ENCODE results near the gene ARSI.

ARSI gene

GRCh38 chr5:150303660-150304386 lies 1.1 kb upstream of the ARSI start:
- no peak for DNase-seq (ENCODE audit: low read depth)
- H3K4me3 ChIP-seq (ENCODE audit: low read length): no peak overlapping the region
- TF ChIP-seq CTCF (conservative IDR thresholded peaks at IDR 0.05; ENCODE audit: low read length): no peak

DNA sequence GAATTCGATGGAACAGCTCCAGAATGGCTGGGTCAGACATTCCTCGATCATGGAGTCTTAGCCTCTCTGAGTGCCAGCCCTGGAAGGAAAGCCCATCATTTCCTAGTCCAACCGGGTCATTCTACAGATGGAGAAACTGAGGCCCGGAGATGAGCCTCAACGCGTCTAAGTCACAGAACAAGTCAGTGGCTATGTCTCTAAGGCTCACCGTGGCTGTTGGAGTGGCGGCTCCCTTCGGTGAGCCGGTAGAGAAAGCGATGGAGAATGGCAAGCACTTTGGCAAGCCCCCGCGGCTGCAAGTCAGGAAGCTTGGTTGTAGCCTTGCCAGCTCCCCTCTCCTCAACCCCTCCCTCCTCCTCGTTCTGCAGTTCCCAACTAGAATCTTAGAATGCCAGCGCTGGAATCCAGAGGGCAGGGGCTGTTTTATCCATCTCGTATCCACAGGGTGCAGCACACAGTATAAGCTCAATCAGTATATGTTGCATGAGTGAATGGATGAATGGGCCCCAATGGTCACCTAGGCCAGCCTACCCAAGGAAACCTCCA lies 438 bp upstream of the ARSI start:
- TF ChIP-seq CTCF (conservative IDR thresholded peaks at IDR 0.05; ENCODE audit: low read length): no peak
- H3K4me3 ChIP-seq (ENCODE audit: low read length): peak overlapping the region; percentile 53
- DNase-seq (ENCODE audit: low read depth): peak; percentile 81

GRCh38 chr5:150301901-150302300 lies 804 bp downstream of the ARSI start:
- DNase-seq (ENCODE audit: low read depth): no peak
- no peak for TF ChIP-seq CTCF (conservative IDR thresholded peaks at IDR 0.05; ENCODE audit: low read length)
- H3K4me3 ChIP-seq (ENCODE audit: low read length): peak overlapping the region; percentile 53

DNA sequence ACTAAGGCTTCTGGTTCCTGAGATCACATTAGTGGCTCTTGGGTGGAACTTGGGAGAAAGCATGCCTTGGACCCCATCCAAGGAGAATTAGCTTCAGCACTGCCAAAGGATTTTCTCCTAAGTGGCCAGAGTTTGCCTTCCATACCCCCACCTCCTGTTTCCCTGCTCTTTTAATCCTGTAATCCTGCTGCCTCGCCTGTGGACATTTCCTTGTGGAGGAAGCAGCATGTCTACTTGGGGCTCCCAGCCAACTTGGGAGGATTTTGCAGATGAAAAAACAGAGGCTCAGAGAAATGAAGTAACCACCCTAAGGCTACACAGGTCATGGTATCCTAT lies 1.6 kb downstream of the ARSI start:
- DNase-seq (ENCODE audit: low read depth): peak; percentile 59
- TF ChIP-seq CTCF (conservative IDR thresholded peaks at IDR 0.05; ENCODE audit: low read length): no peak
- H3K4me3 ChIP-seq (ENCODE audit: low read length): no peak overlapping the region

- TF ChIP-seq CTCF (conservative IDR thresholded peaks at IDR 0.05; ENCODE audit: low read length): no peak
- H3K4me3 ChIP-seq (ENCODE audit: low read length): no peak overlapping the region
- no peak for DNase-seq (ENCODE audit: low read depth)
These were observed 2.1 kb downstream of the ARSI start for GRCh38 chr5:150300496-150301169.

DNA sequence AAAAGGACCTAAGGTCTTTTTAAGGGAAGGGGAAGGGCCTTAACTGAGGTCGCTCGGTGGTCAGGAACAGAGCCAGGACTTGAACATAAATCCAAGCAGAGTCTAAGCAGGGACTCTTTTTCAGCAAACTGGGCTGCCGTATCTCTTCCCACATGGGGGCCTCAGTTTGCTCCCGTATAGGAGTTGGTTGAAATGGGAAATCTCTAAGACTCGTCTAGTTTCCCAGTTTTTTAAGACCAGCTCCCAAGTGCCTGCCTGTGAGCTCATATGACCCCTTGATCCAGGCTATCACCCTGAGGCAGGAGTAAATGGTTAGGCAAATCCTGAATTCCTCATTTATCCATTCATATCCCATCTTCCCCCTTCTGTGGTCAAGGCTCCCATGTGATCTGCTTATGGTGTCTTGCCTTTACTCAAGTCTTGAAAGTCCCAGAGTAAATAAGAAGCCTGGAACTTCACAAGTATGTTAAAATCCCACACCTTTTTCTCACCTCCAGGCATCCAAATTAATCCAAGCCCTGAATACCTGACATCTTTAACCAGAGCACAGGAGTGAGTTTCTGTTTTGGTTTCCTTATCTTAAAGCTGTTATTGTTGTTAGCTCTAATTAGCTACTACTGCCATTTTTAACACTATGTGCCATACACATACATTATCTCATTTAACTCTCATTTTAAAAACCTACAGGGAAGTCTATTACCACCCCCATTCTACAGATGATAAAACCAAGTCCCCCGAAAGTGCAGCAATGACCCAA lies 3.0 kb downstream of the ARSI start:
- TF ChIP-seq CTCF (conservative IDR thresholded peaks at IDR 0.05; ENCODE audit: low read length): no peak
- peak; percentile 46 for DNase-seq (ENCODE audit: low read depth)
- H3K4me3 ChIP-seq (ENCODE audit: low read length): no peak overlapping the region

Measured in AG10803 (cell line).